Sigmoid colon (tissue), 7 donors: Measurements from ENCODE around the gene ADAMTS17. TPM values are rescaled to one million over a fixed set of nuclear protein-coding genes. Genes with fewer than 3 reads are reported as not detected.

Experiments used
- DNase-seq: peaks from one replicate; pipeline ENCODE4 v3.0.0-alpha.2; 2019
- H3K27ac ChIP-seq, 4 donors: fragments of 200-600 bp; sonication (generic); one replicate each; pipeline ENCODE4 v1.5.1; 2016 to 2019; ENCODE audit warnings: mild to moderate bottlenecking in 1 of 4
- H3K27me3 ChIP-seq, 3 donors: fragments of 200-600 bp; sonication (generic); one replicate each; pipeline ENCODE4 v1.5.1; 2019; ENCODE audit warnings: mild to moderate bottlenecking in 1 of 3
- H3K36me3 ChIP-seq, 4 donors: fragments of 200-600 bp; sonication (generic); one replicate each; pipeline ENCODE4 v1.5.1; 2016 to 2019
- H3K4me1 ChIP-seq, 4 donors: fragments of 200-600 bp; sonication (generic); one replicate each; pipeline ENCODE4 v1.5.1; 2017 to 2019
- H3K4me3 ChIP-seq, 4 donors: fragments of 200-600 bp; sonication (generic); one replicate each; pipeline ENCODE4 v1.5.1; 2017 to 2019; ENCODE audit warnings: mild to moderate bottlenecking in 2 of 4, moderate library complexity in 1 of 4
- H3K9me3 ChIP-seq, 4 donors: fragments of 200-600 bp in 3 of 4; sonication (generic) in 3 of 4; one replicate each; pipeline versions ENCODE4 v1.5.1 to v1.6.1; 2013 to 2019
- CTCF ChIP-seq, 4 experiments: fragments of 450-650 bp in 3 of 4; fragments of 200-600 bp in 1 of 4; IDR thresholded peaks; one replicate each; pipeline ENCODE4 v1.5.1; 2016 to 2019; ENCODE audit warnings: antibody characterized with exemption in 4 of 4, mild to moderate bottlenecking in 3 of 4, moderate library complexity in 2 of 4
- EP300 ChIP-seq, 4 donors: sonication (generic); formaldehyde crosslinking; IDR thresholded peaks; one replicate each; pipeline ENCODE4 v1.6.1; 2017; ENCODE audit warnings: antibody characterized with exemption in 4 of 4
- POLR2A ChIP-seq, 2 donors: fragments of 450-650 bp; IDR thresholded peaks; one replicate each; pipeline ENCODE4 v1.6.1; 2016; ENCODE audit warnings: antibody characterized with exemption in 2 of 2, mild to moderate bottlenecking in 2 of 2, moderate library complexity in 2 of 2
- POLR2AphosphoS5 ChIP-seq, 4 donors: sonication (generic); formaldehyde crosslinking; IDR thresholded peaks; one replicate each; pipeline ENCODE4 v1.6.1; 2017; ENCODE audit warnings: antibody characterized with exemption in 4 of 4
- WGBS, 2 donors: extraction: QIAGEN DNeasy Blood & Tissue Kit; methylation state at CpG; one replicate each; pipeline ENCODE4 v1.1.7; 2013; 5-methylcytosine and 5-hydroxymethylcytosine counted together
- intact Hi-C: fragments of 100-400 bp; cut with DNase I; formaldehyde crosslinking; loops from one replicate; pipeline ENCODE4 v1.15.1; 2023
- polyA plus RNA-seq, 3 donors: library from polyadenylated mRNA; stranded (reverse); fragments of 200-250 nt; gene quantifications; one replicate each; pipeline ENCODE4 v1.2.3, GENCODE V29; 2013
- total RNA-seq, 4 donors: library from RNA; depleted of rRNA; stranded (reverse); fragments of >200 nt; gene quantifications; one replicate each; pipeline ENCODE4 v1.1.0, GENCODE V29; 2016
- donor health status: healthy with polysubstance abuse.
- donor health status: Bipolar disorder and iron deficiency.
- donor health status: healthy.

Gene ADAMTS17
- total and polyA plus RNA-seq, 7 donors, result 0.46 to 3.6 (median 1.2) TPM

- TF ChIP-seq POLR2A (IDR thresholded peaks at IDR 0.05) (no peak), EP300 (IDR thresholded peaks at IDR 0.05) (no peak), POLR2AphosphoS5 (IDR thresholded peaks at IDR 0.05) (no peak), CTCF (IDR thresholded peaks at IDR 0.05) (no peak)
- intact Hi-C loops, result no loop called here
These were observed 376.4 kb downstream of the ADAMTS17 start for GRCh38 chr15:99965376-99965775.

GRCh38 chr15:99963976-99964375 lies 377.8 kb downstream of the ADAMTS17 start:
- Histone ChIP-seq H3K27me3 (peaks cover 0 to 7% (median 0%) of the 10 kb centered on the region in 3 donors), H3K4me3 (no peak overlapping the region), H3K4me1 (no peaks in the 10 kb centered on the region), H3K9me3 (no peaks in the 10 kb centered on the region), H3K27ac (no peak overlapping the region), H3K36me3 (no peaks in the 10 kb centered on the region)
- 93% methylated on average over 7 of the region's 7 CpGs for WGBS, 2 donors
- no peak for DNase-seq
- intact Hi-C loops, result no loop called here
- TF ChIP-seq CTCF (IDR thresholded peaks at IDR 0.05), result no peak
- no peak for TF ChIP-seq POLR2A (IDR thresholded peaks at IDR 0.05)
- no peak for TF ChIP-seq POLR2AphosphoS5 (IDR thresholded peaks at IDR 0.05)
- TF ChIP-seq EP300 (IDR thresholded peaks at IDR 0.05), result no peak

More at GRCh38 chr15:99965376-99965775, 376.4 kb downstream of the ADAMTS17 start:
- WGBS, 2 donors, result 95 to 96% methylated on average over 7 of the region's 7 CpGs
- no peak overlapping the region for H3K4me3 ChIP-seq
- no peaks in the 10 kb centered on the region for H3K9me3 ChIP-seq
- H3K27ac ChIP-seq, result no peak overlapping the region
- no peaks in the 10 kb centered on the region for H3K36me3 ChIP-seq
- H3K27me3 ChIP-seq, result no peaks in the 10 kb centered on the region
- H3K4me1 ChIP-seq, result no peaks in the 10 kb centered on the region
- DNase-seq, result peak; percentile 8

- no peak for TF ChIP-seq EP300 (IDR thresholded peaks at IDR 0.05)
- no peak for TF ChIP-seq CTCF (IDR thresholded peaks at IDR 0.05)
- no peak for TF ChIP-seq POLR2A (IDR thresholded peaks at IDR 0.05)
- no peak for TF ChIP-seq POLR2AphosphoS5 (IDR thresholded peaks at IDR 0.05)
- H3K27ac ChIP-seq, result no peak overlapping the region
- no peaks in the 10 kb centered on the region for H3K9me3 ChIP-seq
- DNase-seq, result peak; percentile 40
- 65 to 76% methylated on average over 8 of the region's 8 CpGs for WGBS, 2 donors
- H3K27me3 ChIP-seq, result peaks cover 0 to 10% (median 0%) of the 10 kb centered on the region in 3 donors
- intact Hi-C loops, result no loop called here
- no peaks in the 10 kb centered on the region for H3K36me3 ChIP-seq
- no peaks in the 10 kb centered on the region for H3K4me1 ChIP-seq
- no peak overlapping the region for H3K4me3 ChIP-seq
These were observed 378.5 kb downstream of the ADAMTS17 start for GRCh38 chr15:99963096-99963825.

GRCh38 chr15:99962006-99962561 lies 379.7 kb downstream of the ADAMTS17 start:
- Histone ChIP-seq H3K36me3 (no peaks in the 10 kb centered on the region), H3K4me1 (no peaks in the 10 kb centered on the region), H3K27me3 (peaks cover 0 to 17% (median 0%) of the 10 kb centered on the region in 3 donors), H3K4me3 (no peak overlapping the region), H3K9me3 (no peaks in the 10 kb centered on the region), H3K27ac (no peak overlapping the region)
- TF ChIP-seq CTCF (IDR thresholded peaks at IDR 0.05) (no peak), POLR2AphosphoS5 (IDR thresholded peaks at IDR 0.05) (no peak), EP300 (IDR thresholded peaks at IDR 0.05) (no peak), POLR2A (IDR thresholded peaks at IDR 0.05) (no peak)
- intact Hi-C loops, result no loop called here
- 91 to 93% methylated on average over 19 of the region's 19 CpGs for WGBS, 2 donors
- peak; percentile 42 for DNase-seq
